RWPE2 (cell line): Measurements from ENCODE around the gene SFTPA1.
"Not testable (repeated sequence)": the region's sequence is repeated elsewhere in the genome, so short reads cannot be mapped to it uniquely, and the experiment has no call there.

ENCODE experiments used
- ATAC-seq: fragments of 200-7000 bp; cut with Tn5 transposase; 3 replicates; pipeline ENCODE4 v1.9.1; 2021; ENCODE audit warnings: low read depth
- DNase-seq: peaks from one replicate; pipeline ENCODE4 v3.0.0-alpha.2; 2020; ENCODE audit warnings: low spot score
- H3K27ac ChIP-seq: fragments of 450-650 bp; 2 replicates; pipeline ENCODE4 v1.5.1; 2017; ENCODE audit warnings: mild to moderate bottlenecking; ENCODE audit not compliant: poor library complexity, severe bottlenecking
- H3K27me3 ChIP-seq: fragments of 250-450 bp; sonication (Bioruptor Pico); 2 replicates; pipeline ENCODE4 v1.5.1; 2021; ENCODE audit warnings: mild to moderate bottlenecking, moderate library complexity; ENCODE audit not compliant: insufficient read depth, poor library complexity, severe bottlenecking
- H3K36me3 ChIP-seq: fragments of 250-450 bp; sonication (Bioruptor Pico); 2 replicates; pipeline ENCODE4 v1.5.1; 2020; ENCODE audit warnings: low read depth, mild to moderate bottlenecking, moderate library complexity
- H3K4me1 ChIP-seq: fragments of 250-450 bp; sonication (Bioruptor Pico); 2 replicates; pipeline ENCODE4 v1.5.1; 2021; ENCODE audit warnings: mild to moderate bottlenecking, moderate library complexity; ENCODE audit not compliant: insufficient read depth, poor library complexity, severe bottlenecking
- H3K4me3 ChIP-seq: fragments of 250-450 bp; sonication (Bioruptor Pico); 2 replicates; pipeline ENCODE4 v1.5.1; 2021; ENCODE audit warnings: mild to moderate bottlenecking, moderate library complexity; ENCODE audit not compliant: severe bottlenecking
- H3K9me3 ChIP-seq: fragments of 250-450 bp; sonication (Bioruptor Pico); 2 replicates; pipeline ENCODE4 v1.5.1; 2021; ENCODE audit warnings: mild to moderate bottlenecking, moderate library complexity; ENCODE audit not compliant: severe bottlenecking
- CTCF ChIP-seq: fragments of 450-650 bp; IDR thresholded peaks from one replicate; pipeline ENCODE4 v1.5.1; 2017; ENCODE audit warnings: mild to moderate bottlenecking, moderate library complexity; ENCODE audit not compliant: poor library complexity, severe bottlenecking

SFTPA1 gene

GRCh38 chr10:79627075-79627474 lies 16.3 kb downstream of the SFTPA1 start:
- Histone ChIP-seq H3K27ac (no peak overlapping the region), H3K36me3 (no peaks in the 10 kb centered on the region), H3K4me3 (no peak overlapping the region), H3K9me3 (peaks cover 4% of the 10 kb centered on the region), H3K4me1 (no peaks in the 10 kb centered on the region), H3K27me3 (no peaks in the 10 kb centered on the region)
- ATAC-seq (no peak), DNase-seq (no peak)
- no peak for TF ChIP-seq CTCF

GRCh38 chr10:79628083-79628482 lies 17.3 kb downstream of the SFTPA1 start:
- Histone ChIP-seq H3K27me3 (no peaks in the 10 kb centered on the region), H3K9me3 (peaks cover 4% of the 10 kb centered on the region), H3K4me3 (no peak overlapping the region), H3K4me1 (no peaks in the 10 kb centered on the region), H3K36me3 (no peaks in the 10 kb centered on the region), H3K27ac (no peak overlapping the region)
- no peak for TF ChIP-seq CTCF
- DNase-seq: no peak
- ATAC-seq: no peak

GRCh38 chr10:79628988-79629954 lies 18.5 kb downstream of the SFTPA1 start:
- peaks cover 4% of the 10 kb centered on the region for H3K9me3 ChIP-seq
- H3K4me1 ChIP-seq: no peaks in the 10 kb centered on the region
- TF ChIP-seq CTCF: no peak
- H3K27ac ChIP-seq: no peak overlapping the region
- H3K27me3 ChIP-seq: no peaks in the 10 kb centered on the region
- no peaks in the 10 kb centered on the region for H3K36me3 ChIP-seq
- DNase-seq (no peak), ATAC-seq (no peak)
- H3K4me3 ChIP-seq: no peak overlapping the region

- Histone ChIP-seq H3K9me3 (peaks cover 4% of the 10 kb centered on the region), H3K27ac (no peak overlapping the region), H3K36me3 (no peaks in the 10 kb centered on the region), H3K27me3 (no peaks in the 10 kb centered on the region), H3K4me1 (no peaks in the 10 kb centered on the region), H3K4me3 (no peak overlapping the region)
- DNase-seq: no peak
- TF ChIP-seq CTCF: no peak
- no peak for ATAC-seq
Measured at GRCh38 chr10:79629955-79630327, 19.2 kb downstream of the SFTPA1 start.

- not testable (repeated sequence) for H3K36me3 ChIP-seq, H3K4me1 ChIP-seq, H3K27me3 ChIP-seq, H3K9me3 ChIP-seq, H3K27ac ChIP-seq, H3K4me3 ChIP-seq, DNase-seq, ATAC-seq
Measured at GRCh38 chr10:79636654-79637199, 26.0 kb downstream of the SFTPA1 start.
